ENCODE measurements around the gene STOM.
"Not testable (repeated sequence)": the region's sequence is repeated elsewhere in the genome, so short reads cannot be mapped to it uniquely, and the experiment has no call there.

The STOM gene

DNA sequence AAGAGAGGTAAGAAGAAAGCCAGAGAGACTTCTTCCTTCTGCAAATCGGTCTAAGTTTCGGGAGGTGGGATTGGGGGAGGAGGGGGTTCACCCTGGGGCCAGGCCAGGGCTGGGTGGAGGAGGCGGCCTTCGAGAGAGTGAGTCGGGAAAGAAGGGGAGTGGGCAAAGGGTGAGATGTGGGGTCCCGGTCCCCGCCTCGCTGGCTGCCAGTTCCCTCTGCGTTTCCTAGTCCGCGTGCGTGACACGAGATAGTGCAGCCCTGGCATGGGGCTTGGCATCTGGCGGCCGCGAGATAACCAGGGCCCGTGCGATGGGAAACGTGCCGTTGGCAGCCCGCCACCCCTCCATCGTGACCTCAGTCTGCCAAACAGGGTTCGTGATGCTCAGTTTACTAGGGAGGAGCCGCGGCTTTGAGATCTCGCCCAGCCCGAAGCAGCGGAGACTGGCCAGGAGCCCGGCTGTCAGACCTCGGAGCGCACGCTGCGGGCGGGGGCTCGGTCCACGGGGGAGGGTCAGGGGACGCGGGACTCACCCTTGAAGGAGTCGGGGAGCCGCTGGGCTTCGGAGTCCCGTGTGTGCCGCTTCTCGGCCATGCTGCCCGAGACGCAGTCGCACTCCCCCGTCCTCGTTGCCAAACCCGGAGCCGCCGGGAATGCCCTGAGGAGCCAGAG, at the start of gene STOM:
TSS of gene STOM (minus strand) at position 656 of the 671 bp plus-strand sequence. CDS start at position 593, 63 bp downstream.
- Histone ChIP-seq H3K36me3 (ENCODE audit: insufficient read depth, low read length) (no peaks in the 10 kb centered on the region), H3K4me1 (ENCODE audit: insufficient read depth, low read length) (peaks cover 8% of the 10 kb centered on the region), H3K4me3 (ENCODE audit: low read length) (peak within 1 kb of the TSS; percentile 46), H3K27me3 (ENCODE audit: insufficient read depth, low read length) (peaks cover 11% of the 10 kb centered on the region), H2AFZ (ENCODE audit: low read depth, low read length) (peak within 1 kb of the TSS; percentile 98), H3K9me3 (ENCODE audit: low read length) (peaks cover 4% of the 10 kb centered on the region)

- H3K27me3 ChIP-seq (ENCODE audit: insufficient read depth, low read length), result peaks cover 7% of the 10 kb centered on the region
- no peak overlapping the region for H3K4me3 ChIP-seq (ENCODE audit: low read length)
- no peaks in the 10 kb centered on the region for H3K4me1 ChIP-seq (ENCODE audit: insufficient read depth, low read length)
- no peaks in the 10 kb centered on the region for H3K9me3 ChIP-seq (ENCODE audit: low read length)
- H2AFZ ChIP-seq (ENCODE audit: low read depth, low read length), result no peak overlapping the region
- H3K36me3 ChIP-seq (ENCODE audit: insufficient read depth, low read length), result no peaks in the 10 kb centered on the region
Observed at GRCh38 chr9:121411993-121412392, 41.9 kb upstream of the STOM start.

- Histone ChIP-seq H3K9me3 (ENCODE audit: low read length) (no peaks in the 10 kb centered on the region), H3K4me3 (ENCODE audit: low read length) (no peak overlapping the region), H2AFZ (ENCODE audit: low read depth, low read length) (no peak overlapping the region), H3K27me3 (ENCODE audit: insufficient read depth, low read length) (peaks cover 7% of the 10 kb centered on the region), H3K4me1 (ENCODE audit: insufficient read depth, low read length) (no peaks in the 10 kb centered on the region), H3K36me3 (ENCODE audit: insufficient read depth, low read length) (no peaks in the 10 kb centered on the region)
Observed at GRCh38 chr9:121405899-121406298, 35.8 kb upstream of the STOM start.

GRCh38 chr9:121404906-121405305, 34.9 kb upstream of the STOM start:
- no peak overlapping the region for H2AFZ ChIP-seq (ENCODE audit: low read depth, low read length)
- no peaks in the 10 kb centered on the region for H3K4me1 ChIP-seq (ENCODE audit: insufficient read depth, low read length)
- H3K36me3 ChIP-seq (ENCODE audit: insufficient read depth, low read length), result no peaks in the 10 kb centered on the region
- H3K9me3 ChIP-seq (ENCODE audit: low read length), result no peaks in the 10 kb centered on the region
- H3K4me3 ChIP-seq (ENCODE audit: low read length), result no peak overlapping the region
- peaks cover 5% of the 10 kb centered on the region for H3K27me3 ChIP-seq (ENCODE audit: insufficient read depth, low read length)

- H3K4me3 ChIP-seq (ENCODE audit: low read length), result no peak overlapping the region
- no peaks in the 10 kb centered on the region for H3K36me3 ChIP-seq (ENCODE audit: insufficient read depth, low read length)
- H3K9me3 ChIP-seq (ENCODE audit: low read length), result no peaks in the 10 kb centered on the region
- H3K27me3 ChIP-seq (ENCODE audit: insufficient read depth, low read length), result no peaks in the 10 kb centered on the region
- H3K4me1 ChIP-seq (ENCODE audit: insufficient read depth, low read length), result no peaks in the 10 kb centered on the region
- H2AFZ ChIP-seq (ENCODE audit: low read depth, low read length), result no peak overlapping the region
Observed at GRCh38 chr9:121399883-121400607, 30.0 kb upstream of the STOM start.

DNA sequence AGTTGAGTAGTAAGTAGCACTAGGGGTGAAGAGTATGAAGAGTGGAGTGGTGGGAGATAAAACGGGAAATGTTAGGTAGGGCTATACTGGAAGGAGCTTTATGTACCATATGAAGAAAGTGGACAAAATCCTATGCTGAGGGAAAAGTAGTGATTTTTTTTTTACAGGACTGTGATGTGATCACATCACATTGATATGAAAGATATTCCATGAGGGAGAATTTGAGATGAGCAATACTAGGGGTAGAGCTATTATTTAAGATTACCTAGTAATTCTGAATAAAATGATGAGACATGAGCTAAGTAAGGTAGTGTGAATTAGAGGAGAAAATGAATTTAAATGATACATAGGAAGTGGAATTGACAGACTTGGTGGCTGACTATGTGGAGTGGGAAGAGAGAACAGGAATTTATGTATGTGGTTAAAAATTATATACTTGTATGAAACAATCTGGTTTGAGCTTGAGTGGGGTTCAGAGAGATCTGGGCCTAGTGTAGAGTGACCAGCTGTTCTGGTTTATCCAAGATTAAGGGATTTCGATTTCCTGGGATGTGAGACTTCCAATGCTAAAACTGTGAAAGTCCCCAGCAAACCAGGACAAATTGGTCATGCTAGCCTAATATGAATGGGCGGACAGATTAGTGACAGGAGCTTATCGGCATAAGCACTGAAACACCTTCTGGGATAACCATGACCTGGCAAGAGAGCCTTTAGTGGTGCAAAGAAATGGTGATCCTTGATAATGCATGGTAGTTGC, 29.3 kb upstream of the STOM start:
- Histone ChIP-seq H2AFZ (ENCODE audit: low read depth, low read length) (no peak overlapping the region), H3K4me1 (ENCODE audit: insufficient read depth, low read length) (no peaks in the 10 kb centered on the region), H3K36me3 (ENCODE audit: insufficient read depth, low read length) (no peaks in the 10 kb centered on the region), H3K9me3 (ENCODE audit: low read length) (no peaks in the 10 kb centered on the region), H3K4me3 (ENCODE audit: low read length) (no peak overlapping the region), H3K27me3 (ENCODE audit: insufficient read depth, low read length) (no peaks in the 10 kb centered on the region)

GRCh38 chr9:121398374-121398773, 28.3 kb upstream of the STOM start:
- no peaks in the 10 kb centered on the region for H3K4me1 ChIP-seq (ENCODE audit: insufficient read depth, low read length)
- no peak overlapping the region for H2AFZ ChIP-seq (ENCODE audit: low read depth, low read length)
- H3K36me3 ChIP-seq (ENCODE audit: insufficient read depth, low read length), result no peaks in the 10 kb centered on the region
- H3K9me3 ChIP-seq (ENCODE audit: low read length), result no peaks in the 10 kb centered on the region
- H3K4me3 ChIP-seq (ENCODE audit: low read length), result no peak overlapping the region
- H3K27me3 ChIP-seq (ENCODE audit: insufficient read depth, low read length), result no peaks in the 10 kb centered on the region

- H3K36me3 ChIP-seq (ENCODE audit: insufficient read depth, low read length); H3K4me3 ChIP-seq (ENCODE audit: low read length); H3K27me3 ChIP-seq (ENCODE audit: insufficient read depth, low read length); H2AFZ ChIP-seq (ENCODE audit: low read depth, low read length); H3K9me3 ChIP-seq (ENCODE audit: low read length); H3K4me1 ChIP-seq (ENCODE audit: insufficient read depth, low read length): not testable (repeated sequence)
Observed at GRCh38 chr9:121397277-121397676, 27.2 kb upstream of the STOM start.

- Histone ChIP-seq H3K36me3 (ENCODE audit: insufficient read depth, low read length) (no peaks in the 10 kb centered on the region), H3K4me1 (ENCODE audit: insufficient read depth, low read length) (no peaks in the 10 kb centered on the region)
Observed at GRCh38 chr9:121395558-121395957, 25.5 kb upstream of the STOM start.

GRCh38 chr9:121394292-121394691, 24.2 kb upstream of the STOM start:
- H3K9me3 ChIP-seq (ENCODE audit: low read length), result no peaks in the 10 kb centered on the region
- no peak overlapping the region for H3K4me3 ChIP-seq (ENCODE audit: low read length)
- peaks cover 2% of the 10 kb centered on the region for H3K27me3 ChIP-seq (ENCODE audit: insufficient read depth, low read length)
- no peaks in the 10 kb centered on the region for H3K4me1 ChIP-seq (ENCODE audit: insufficient read depth, low read length)
- no peaks in the 10 kb centered on the region for H3K36me3 ChIP-seq (ENCODE audit: insufficient read depth, low read length)
- H2AFZ ChIP-seq (ENCODE audit: low read depth, low read length), result no peak overlapping the region

More at GRCh38 chr9:121395558-121395957, 25.5 kb upstream of the STOM start:
- Histone ChIP-seq H3K4me3 (ENCODE audit: low read length) (no peak overlapping the region), H3K9me3 (ENCODE audit: low read length) (no peaks in the 10 kb centered on the region), H3K27me3 (ENCODE audit: insufficient read depth, low read length) (no peaks in the 10 kb centered on the region), H2AFZ (ENCODE audit: low read depth, low read length) (no peak overlapping the region)

- Histone ChIP-seq H3K27me3 (ENCODE audit: insufficient read depth, low read length) (peaks cover 2% of the 10 kb centered on the region), H3K9me3 (ENCODE audit: low read length) (no peaks in the 10 kb centered on the region), H2AFZ (ENCODE audit: low read depth, low read length) (no peak overlapping the region), H3K4me3 (ENCODE audit: low read length) (no peak overlapping the region), H3K36me3 (ENCODE audit: insufficient read depth, low read length) (no peaks in the 10 kb centered on the region), H3K4me1 (ENCODE audit: insufficient read depth, low read length) (no peaks in the 10 kb centered on the region)
Observed at GRCh38 chr9:121393318-121393717, 23.3 kb upstream of the STOM start.

- H3K27me3 ChIP-seq (ENCODE audit: insufficient read depth, low read length), result peaks cover 2% of the 10 kb centered on the region
- no peaks in the 10 kb centered on the region for H3K4me1 ChIP-seq (ENCODE audit: insufficient read depth, low read length)
- H3K36me3 ChIP-seq (ENCODE audit: insufficient read depth, low read length), result no peaks in the 10 kb centered on the region
- H2AFZ ChIP-seq (ENCODE audit: low read depth, low read length), result no peak overlapping the region
- no peaks in the 10 kb centered on the region for H3K9me3 ChIP-seq (ENCODE audit: low read length)
- no peak overlapping the region for H3K4me3 ChIP-seq (ENCODE audit: low read length)
Observed at GRCh38 chr9:121390372-121390771, 20.3 kb upstream of the STOM start.
